MCF 10A (cell line): ENCODE results near the gene CHN1. TPM values are rescaled to one million over a fixed set of nuclear protein-coding genes. Genes with fewer than 3 reads are reported as not detected.

ENCODE experiments used
- BruUV-seq: library from RNA; stranded (reverse); fragments of 400-500 nt; replicated peaks from 2 replicates; lab custom pipeline; 2021; lab: Mats Ljungman, UMichigan
- CTCF ChIA-PET: fragments of 300-600 bp; sonication (Branson Sonifier 250); formaldehyde crosslinking; extraction: SDS; loops from one replicate; lab custom pipeline; 2021; ENCODE audit warnings: antibody characterized with exemption, inconsistent platforms; lab: Yijun Ruan, JAX
- POLR2A ChIA-PET: fragments of 300-600, 350-650 bp; sonication (Branson Sonifier 250); formaldehyde crosslinking; extraction: SDS; loops from one replicate; lab custom pipeline; 2020; ENCODE audit warnings: antibody characterized with exemption, inconsistent platforms; lab: Yijun Ruan, JAX
- DNase-seq: peaks from one replicate; pipeline ENCODE4 v3.0.0-alpha.2; 2018; ENCODE audit not compliant: unreplicated experiment
- H3K27ac Mint-ChIP-seq: one replicate; pipeline ENCODE4 v1.8.0; 2022; ENCODE audit warnings: mild to moderate bottlenecking, low read depth, mixed read lengths; ENCODE audit not compliant: unreplicated experiment
- H3K27me3 Mint-ChIP-seq: one replicate; pipeline ENCODE4 v1.8.0; 2022; ENCODE audit warnings: mixed read lengths; ENCODE audit not compliant: insufficient read depth, unreplicated experiment
- H3K36me3 Mint-ChIP-seq: one replicate; pipeline ENCODE4 v1.8.0; 2022; ENCODE audit warnings: mild to moderate bottlenecking, moderate library complexity, mixed read lengths; ENCODE audit not compliant: insufficient read depth, unreplicated experiment
- H3K4me1 Mint-ChIP-seq: one replicate; pipeline ENCODE4 v1.8.0; 2022; ENCODE audit warnings: mixed read lengths; ENCODE audit not compliant: insufficient read depth, unreplicated experiment
- H3K4me3 Mint-ChIP-seq: one replicate; pipeline ENCODE4 v1.8.0; 2022; ENCODE audit warnings: mild to moderate bottlenecking, moderate library complexity, mixed read lengths; ENCODE audit not compliant: unreplicated experiment
- H3K9me3 Mint-ChIP-seq: one replicate; pipeline ENCODE4 v1.8.0; 2022; ENCODE audit warnings: mixed read lengths; ENCODE audit not compliant: unreplicated experiment
- CTCF ChIP-seq: fragments of 200-600 bp; IDR thresholded peaks from one replicate; pipeline ENCODE4 v1.8.0; 2022; ENCODE audit warnings: antibody characterized with exemption, mild to moderate bottlenecking; ENCODE audit not compliant: unreplicated experiment
- intact Hi-C: fragments of 100-400 bp; cut with micrococcal nuclease; formaldehyde crosslinking; loops from 2 replicates; pipeline ENCODE4 v1.14.1; 2022
- total RNA-seq: library from RNA; stranded (reverse); gene quantifications from 2 replicates; pipeline ENCODE4 v1.2.3, GENCODE V29; 2022

CHN1 gene
- total RNA-seq, 1 experiment from 2014 or later = 6.0 TPM

GRCh38 chr2:174859563-174860169, 145.5 kb downstream of the CHN1 start:
- Mint-ChIP-seq H3K4me1 (no peaks in the 10 kb centered on the region), H3K27me3 (no peaks in the 10 kb centered on the region), H3K9me3 (no peaks in the 10 kb centered on the region), H3K4me3 (no peak overlapping the region), H3K36me3 (no peaks in the 10 kb centered on the region), H3K27ac (no peak overlapping the region)
- ChIA-PET CTCF (interaction anchor here (0.5 to 1.4 kb wide), 3 partner anchors 17 to 512 kb away, joined by 3 to 4 read pairs (median 3); no protein-coding TSS in a partner anchor), POLR2A (interaction anchor here (1.8 to 2.1 kb wide), 2 partner anchors 12 to 23 kb away, joined by 5 to 8 read pairs; no protein-coding TSS in a partner anchor)
- intact Hi-C loops = loop anchor here (10.0 kb wide), 1 partner anchor 65 kb away; no protein-coding TSS in a partner anchor
- no peak for DNase-seq
- no TSS peak for BruUV-seq
- no peak for TF ChIP-seq CTCF

GRCh38 chr2:174858745-174859144, 146.4 kb downstream of the CHN1 start:
- BruUV-seq = no TSS peak
- no peaks in the 10 kb centered on the region for H3K27me3 Mint-ChIP-seq
- TF ChIP-seq CTCF = no peak
- no peak overlapping the region for H3K27ac Mint-ChIP-seq
- POLR2A ChIA-PET = interaction anchor here (1.2 to 2.1 kb wide), 3 partner anchors 10 to 22 kb away, joined by 3 to 8 read pairs (median 5); no protein-coding TSS in a partner anchor
- no peaks in the 10 kb centered on the region for H3K4me1 Mint-ChIP-seq
- CTCF ChIA-PET = interaction anchor here (0.6 to 1.4 kb wide), 2 partner anchors 18 to 87 kb away, joined by 3 to 4 read pairs; no protein-coding TSS in a partner anchor
- H3K4me3 Mint-ChIP-seq = no peak overlapping the region
- H3K36me3 Mint-ChIP-seq = no peaks in the 10 kb centered on the region
- intact Hi-C loops = no loop called here
- no peaks in the 10 kb centered on the region for H3K9me3 Mint-ChIP-seq
- DNase-seq = no peak

GRCh38 chr2:174856447-174856846, 148.7 kb downstream of the CHN1 start:
- Mint-ChIP-seq H3K27ac (no peak overlapping the region), H3K4me3 (no peak overlapping the region), H3K27me3 (no peaks in the 10 kb centered on the region), H3K4me1 (no peaks in the 10 kb centered on the region), H3K9me3 (no peaks in the 10 kb centered on the region), H3K36me3 (no peaks in the 10 kb centered on the region)
- POLR2A ChIA-PET = no interaction called here
- no TSS peak for BruUV-seq
- TF ChIP-seq CTCF = no peak
- CTCF ChIA-PET = interaction anchor here (0.6 to 1.4 kb wide), 3 partner anchors 43 to 234 kb away, joined by 3 to 8 read pairs (median 6); no protein-coding TSS in a partner anchor
- intact Hi-C loops = no loop called here
- DNase-seq = no peak
